GM21717 (cell line): ENCODE measurements around the gene GNAI2.
"Not testable (repeated sequence)": the region's sequence is repeated elsewhere in the genome, so short reads cannot be mapped to it uniquely, and the experiment has no call there.

Experiments used
- ATAC-seq: cut with Tn5 transposase; IDR thresholded peaks from one replicate; pipeline ENCODE4 v1.9.1; 2021; ENCODE audit warnings: mild to moderate bottlenecking, moderate library complexity; ENCODE audit not compliant: unreplicated experiment

Gene GNAI2

DNA sequence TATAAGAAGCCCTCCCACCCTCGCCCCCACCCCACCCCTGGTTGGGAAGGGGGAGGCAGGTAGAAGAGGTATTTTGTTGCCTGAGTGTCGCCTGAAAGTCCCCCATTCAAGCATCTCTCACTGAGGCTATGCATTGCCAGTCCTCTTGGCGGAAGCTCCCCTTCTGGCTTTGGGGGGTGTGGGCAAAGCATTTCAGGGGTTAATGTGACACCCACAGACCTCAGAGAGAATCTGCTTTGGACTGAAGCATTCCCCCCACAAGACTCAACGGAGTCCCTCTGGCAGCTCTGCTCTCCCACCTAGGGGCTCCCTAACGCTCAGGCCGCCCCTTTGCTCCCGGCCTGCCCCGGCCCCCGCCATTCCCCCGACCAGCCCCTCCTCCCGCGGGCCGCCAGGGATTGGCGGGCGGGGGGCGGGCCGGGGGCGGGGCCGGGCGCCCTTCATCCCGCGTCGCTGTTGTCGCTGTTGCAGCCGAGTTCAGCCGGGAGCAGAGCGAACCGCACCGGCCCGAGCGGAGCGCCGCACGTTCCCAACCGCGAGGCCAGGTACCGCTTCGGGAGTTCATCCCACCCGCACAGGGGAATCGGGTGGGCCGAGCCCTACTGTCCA is 31.1 kb upstream of the GNAI2 start, which contains the start of gene SLC38A3:
Gene SLC38A3 (plus strand): TSS at position 468 of the 609 bp plus-strand sequence. CDS start 8,929 bp downstream, outside the sequence.
- no peak for ATAC-seq

DNA sequence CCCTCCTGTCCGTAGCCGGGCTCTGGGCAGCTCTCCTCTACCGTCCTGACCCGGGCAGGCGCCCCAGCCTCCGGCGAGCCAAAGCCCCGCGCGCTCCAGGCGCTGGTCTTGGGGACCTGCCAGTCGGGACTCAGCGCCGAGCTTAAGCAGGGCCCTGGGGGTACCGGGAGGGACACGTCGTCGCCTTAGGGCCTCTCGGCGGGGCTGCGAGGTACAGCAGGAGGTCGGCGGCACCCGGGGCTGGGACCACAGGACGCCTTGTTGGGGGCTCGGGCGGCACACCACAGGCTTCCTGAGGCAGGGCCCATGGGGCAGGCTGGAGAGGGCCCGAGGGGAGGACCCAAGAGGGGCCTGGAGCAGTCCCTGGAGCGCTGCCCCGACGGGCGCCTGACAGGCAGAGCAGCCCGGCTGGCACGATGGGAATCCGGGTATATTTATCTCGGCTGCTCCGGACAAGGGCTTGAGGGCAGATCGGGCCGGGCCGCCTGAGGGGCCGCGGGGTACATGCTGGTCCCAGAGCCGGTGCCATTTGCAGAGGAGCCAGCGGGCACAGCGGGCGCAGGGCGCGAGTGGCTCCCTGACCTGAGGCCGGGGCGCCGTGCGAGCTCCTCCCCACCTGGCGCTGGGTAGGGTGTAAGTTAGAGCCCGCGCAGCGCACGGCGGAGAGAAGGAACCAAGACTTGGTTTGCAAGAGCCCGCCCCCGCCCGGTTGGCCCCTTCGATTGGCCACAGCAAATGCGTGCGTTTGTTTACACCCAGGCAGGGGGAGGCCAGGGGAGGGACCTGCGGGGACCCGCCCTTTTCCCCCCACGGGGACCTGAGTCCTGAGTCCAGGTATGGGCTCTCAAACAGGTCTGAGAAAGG is 30.4 kb upstream of the GNAI2 start:
- no peak for ATAC-seq

DNA sequence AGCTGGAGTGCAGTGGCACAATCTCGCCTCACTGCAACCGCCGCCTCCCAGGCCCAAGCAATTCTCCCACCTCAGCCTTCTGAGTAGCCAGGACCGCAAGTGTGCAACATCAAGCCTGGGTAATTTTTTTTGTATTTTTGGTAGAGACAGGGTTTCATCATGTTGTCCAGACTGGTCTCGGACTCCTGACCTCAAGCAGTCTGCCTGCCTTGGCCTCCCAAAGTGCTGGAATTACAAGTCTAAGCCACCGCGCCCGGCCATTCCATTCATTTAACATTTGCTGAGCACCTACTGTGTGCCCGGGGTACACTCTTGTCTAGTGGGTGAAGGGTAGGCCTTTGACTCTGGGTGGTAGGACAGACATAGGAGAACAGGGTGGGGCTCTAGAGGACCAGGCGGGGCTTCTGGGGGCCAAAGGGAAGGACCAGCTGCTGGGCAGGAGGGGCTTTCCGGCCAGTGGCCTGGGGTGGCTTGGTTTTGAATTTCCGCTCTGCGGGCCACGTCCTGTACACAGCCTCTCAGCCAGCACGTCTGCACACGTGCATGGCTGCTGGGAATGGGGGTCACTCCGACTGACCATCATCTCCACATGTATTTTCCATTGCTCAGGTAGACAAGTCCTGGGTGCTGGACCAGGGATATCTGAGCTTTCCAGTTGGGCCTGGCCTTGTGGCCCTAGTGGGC is 28.5 kb upstream of the GNAI2 start:
- ATAC-seq = no peak

DNA sequence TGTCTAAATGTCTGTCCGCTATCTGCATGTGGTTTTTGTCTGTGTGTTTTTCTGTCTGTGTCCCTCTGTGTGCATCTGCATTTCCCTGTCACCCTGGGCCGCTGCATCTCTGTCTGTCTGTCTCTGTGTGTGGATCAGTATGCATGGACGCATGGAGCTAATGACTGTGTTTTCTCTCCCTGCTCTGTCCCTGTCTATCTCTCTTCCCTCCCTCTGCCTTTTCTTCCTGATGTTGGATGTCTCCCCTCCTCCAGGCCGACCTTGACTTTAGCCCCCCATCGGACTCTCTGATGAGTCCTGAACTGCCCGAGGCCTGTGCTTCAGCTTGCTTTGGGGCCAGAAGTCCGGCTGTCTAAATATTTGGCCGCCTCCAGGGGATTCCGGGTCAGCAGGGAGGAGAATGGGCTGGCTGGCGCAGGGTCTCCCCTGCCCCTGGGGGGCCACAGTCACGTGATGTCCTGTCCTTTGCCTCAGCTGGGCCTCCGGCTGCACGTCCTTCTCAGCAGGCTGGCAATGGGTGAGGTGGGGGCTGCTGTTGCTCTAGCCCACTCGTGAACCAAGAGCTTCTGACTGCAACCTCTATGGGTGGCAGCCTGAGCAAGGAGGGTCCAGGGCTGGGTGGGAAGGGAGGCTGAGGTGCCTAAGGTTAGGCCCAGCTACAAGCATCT is 27.2 kb upstream of the GNAI2 start:
- no peak for ATAC-seq

DNA sequence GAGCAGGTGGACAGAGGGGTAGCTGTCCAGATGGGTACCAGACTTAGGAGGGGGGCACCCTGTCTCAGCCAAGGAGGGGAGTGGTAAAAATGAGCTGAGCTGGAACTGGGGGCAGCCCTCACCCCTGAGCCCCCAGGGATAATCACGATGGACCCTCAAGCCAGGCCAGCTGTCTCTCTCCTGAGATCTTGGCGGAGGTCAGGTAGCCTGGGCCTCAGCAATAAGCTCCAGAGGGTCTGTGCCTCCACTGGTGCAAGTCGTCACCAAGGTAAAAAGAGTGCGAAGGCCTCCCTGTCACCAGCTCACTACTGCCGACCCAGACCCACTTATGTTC is 25.9 kb upstream of the GNAI2 start:
- no peak for ATAC-seq

DNA sequence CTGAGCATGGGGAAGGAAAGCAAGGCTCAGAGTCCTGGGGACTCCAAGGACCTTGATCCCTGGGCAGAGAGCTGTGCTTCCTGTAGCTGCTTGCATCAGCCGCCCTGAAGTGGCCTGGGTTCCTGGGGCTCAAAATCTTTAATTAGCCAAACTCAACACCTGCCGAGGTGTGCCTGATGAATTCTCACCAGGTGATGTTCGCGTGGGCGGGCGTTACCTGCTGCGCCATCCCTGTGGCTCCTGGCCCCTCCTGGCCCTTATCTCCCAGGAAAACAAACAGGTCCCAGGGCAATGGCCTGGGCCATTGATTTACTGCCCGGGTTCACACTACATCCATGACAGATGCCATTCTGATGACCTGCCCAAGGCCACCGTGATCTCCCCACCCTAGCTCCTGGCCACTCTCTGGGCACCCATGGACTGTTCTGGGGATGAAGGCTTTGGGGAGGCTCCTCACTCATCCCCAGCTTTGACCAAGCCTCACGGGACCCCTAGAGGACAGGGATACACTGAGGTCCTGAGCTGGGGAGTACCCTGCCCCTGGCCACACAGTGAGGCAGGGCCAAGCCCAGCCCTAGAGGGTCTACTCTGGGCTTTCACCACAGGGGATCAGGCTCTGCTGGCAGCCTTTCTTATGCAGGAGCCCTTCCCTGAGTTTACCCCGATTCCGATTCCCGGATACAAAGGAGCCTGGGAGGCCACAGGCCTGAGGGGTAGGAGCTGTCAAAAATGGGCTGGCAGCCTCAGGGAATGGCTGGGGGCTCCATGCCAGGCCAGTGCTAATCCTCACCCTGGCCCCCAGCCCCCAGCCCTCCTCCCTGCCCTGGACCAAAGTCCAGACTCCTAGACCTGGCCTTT is 25.3 kb upstream of the GNAI2 start:
- ATAC-seq = no peak

DNA sequence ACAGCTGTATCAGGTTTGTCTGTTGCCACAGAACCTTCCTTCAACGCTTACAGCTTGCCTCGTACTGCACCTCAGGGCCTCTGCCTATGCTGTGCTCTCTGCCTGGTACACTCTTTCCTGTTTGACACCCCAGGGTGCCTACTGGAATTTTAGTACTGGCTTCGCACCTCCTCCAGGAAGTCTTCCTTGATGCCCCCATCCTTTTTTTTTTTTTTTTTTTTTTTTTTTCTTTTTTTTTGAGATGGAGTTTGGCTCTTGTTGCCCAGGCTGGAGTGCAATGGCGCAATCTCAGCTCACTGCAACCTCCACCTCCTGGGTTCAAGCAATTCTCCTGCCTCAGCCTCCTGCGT is 24.7 kb upstream of the GNAI2 start:
- ATAC-seq = not testable (repeated sequence)

DNA sequence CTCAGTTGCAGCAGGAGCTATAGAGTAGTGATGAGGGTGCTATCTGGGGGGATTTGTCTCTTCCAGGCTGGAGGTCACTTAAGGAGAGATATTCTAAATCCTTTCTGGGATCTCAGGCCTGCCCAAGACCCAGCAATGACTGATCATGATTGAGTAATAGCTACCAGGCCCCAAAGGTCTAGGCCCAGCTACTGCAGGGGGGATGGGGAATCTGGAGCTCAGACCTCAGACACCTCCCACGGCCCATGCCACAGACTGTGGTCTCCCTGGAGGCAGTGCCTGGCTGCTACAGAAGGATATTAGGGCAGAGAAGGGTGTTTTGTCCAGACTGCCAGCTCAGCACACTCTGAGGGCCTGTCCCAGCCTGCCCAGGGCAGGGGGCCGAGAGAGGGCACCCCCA is 24.1 kb upstream of the GNAI2 start:
- ATAC-seq = no peak

DNA sequence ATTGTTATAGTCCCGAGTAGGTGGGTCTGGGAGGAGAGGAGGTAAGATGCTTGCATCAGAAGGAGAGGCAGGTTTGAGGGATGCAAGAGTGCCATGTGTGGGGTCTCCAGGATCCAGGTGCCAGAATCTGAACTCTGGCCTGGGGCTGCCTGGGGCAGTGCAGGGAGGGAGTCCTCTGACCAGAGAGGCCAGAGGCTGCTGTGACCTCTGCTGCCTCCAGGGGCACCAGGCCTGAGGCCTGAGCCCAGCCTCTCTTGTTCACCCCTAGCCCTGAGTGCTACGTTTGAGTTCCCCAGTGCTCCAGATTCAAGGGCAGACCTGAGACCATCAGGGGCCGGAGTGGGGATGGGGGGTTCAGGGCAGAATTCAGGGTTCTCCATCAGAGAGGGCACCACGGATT is 23.5 kb upstream of the GNAI2 start:
- no peak for ATAC-seq

DNA sequence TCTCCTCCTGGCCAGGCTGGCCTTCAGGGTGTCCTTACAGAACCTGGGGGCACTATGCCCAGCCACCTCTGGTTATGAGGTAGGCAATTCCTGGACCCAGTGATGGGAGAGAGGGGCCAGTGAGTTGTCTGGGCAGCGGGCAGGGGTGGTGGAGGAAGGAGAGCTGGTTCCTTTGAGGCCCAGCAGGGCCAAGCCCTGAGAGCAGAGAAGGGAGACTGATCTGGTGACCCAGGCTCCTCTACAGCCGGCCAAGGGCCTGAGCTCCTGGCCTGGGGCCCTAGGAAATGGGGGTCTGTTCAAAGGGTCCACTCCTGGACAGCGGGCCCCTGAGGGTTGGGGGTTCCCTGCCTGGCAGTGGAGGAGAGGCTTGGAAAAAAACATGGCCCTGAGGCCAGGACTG is 23.0 kb upstream of the GNAI2 start:
- ATAC-seq = no peak

DNA sequence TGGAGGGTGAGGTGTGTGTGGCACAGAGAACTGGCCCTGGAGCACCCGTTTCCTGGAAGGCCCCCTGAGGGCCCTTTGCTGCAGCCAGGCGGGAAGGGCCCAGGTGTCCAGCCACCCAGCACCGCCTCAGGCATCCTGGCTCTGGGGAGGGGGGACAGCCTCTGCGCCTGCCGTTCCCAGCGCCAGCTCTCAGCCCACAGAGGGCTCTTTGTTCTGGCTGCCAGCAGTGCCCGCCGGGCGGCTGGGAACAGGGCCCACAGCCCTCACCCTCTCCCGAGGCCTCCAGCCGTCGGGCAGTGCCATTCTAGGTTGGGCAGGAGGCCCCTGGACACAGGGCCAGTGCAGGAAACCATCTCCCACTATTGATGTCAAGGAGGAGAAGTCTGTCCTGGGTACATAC is 22.6 kb upstream of the GNAI2 start:
- no peak for ATAC-seq

DNA sequence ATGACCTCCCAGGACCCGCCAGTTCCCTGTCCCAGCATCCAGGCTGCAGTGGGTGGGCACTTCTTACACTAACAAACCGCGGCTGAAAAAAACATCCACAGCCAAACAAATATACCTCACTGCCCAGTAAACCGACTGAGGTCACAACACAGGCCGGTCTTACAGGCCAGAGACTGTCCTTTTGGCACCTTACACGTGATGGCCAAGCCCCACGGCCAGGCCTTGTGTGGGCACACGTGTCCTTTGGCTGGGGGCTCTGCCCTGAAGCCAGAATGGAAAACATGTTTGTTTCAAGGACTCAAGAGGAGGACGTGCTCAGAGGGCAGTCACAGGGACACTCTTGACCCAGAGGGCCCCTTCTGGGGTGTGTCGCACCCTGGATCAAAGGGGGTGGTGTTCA is 21.2 kb upstream of the GNAI2 start:
- no peak for ATAC-seq

DNA sequence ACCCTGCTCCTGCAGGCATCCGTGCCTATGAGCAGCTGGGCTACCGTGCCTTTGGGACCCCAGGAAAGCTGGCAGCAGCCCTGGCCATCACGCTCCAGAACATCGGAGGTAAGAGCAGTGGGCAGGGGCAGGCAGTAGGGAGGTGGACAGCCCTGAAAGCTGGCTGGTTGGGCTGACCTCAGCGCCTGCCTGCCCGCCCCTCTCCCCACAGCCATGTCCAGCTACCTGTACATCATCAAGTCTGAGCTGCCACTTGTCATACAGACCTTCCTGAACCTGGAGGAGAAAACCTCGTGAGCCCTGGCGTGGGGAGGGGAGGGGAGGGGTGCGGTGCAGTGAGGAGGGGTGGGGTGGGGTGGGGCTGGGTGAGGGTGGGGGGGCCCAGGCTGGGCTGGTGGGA is 20.5 kb upstream of the GNAI2 start:
- no peak for ATAC-seq

DNA sequence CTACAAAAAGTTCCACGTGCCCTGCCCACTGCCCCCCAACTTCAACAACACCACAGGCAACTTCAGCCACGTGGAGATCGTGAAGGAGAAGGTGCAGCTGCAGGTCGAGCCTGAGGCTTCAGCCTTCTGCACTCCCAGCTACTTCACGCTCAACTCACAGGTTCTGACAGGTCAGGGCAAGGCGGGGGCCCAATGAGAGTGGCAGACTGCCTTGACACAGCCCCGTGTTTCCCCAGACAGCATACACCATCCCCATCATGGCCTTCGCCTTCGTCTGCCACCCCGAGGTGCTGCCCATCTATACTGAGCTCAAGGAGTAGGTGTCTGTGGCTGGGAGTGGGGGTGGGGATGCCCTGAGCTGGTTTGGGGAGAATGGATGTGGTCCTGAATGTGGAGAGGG is 18.3 kb upstream of the GNAI2 start:
- no peak for ATAC-seq

DNA sequence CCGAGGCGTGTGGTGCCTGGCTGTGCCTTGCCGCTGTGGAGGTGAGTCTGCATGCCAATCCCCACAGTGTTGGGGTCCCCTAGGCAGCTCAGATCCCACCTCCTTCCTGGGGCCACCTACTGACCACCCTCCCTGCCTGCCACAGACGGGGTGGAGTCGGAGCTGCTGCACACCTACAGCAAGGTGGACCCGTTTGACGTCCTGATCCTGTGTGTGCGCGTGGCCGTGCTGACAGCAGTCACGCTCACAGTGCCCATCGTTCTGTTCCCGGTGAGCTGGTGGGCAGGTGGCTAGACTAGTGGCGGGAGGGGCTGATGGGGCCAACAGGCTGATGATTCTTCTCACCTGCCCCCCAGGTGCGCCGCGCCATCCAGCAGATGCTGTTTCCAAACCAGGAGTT is 17.6 kb upstream of the GNAI2 start:
- ATAC-seq = no peak

DNA sequence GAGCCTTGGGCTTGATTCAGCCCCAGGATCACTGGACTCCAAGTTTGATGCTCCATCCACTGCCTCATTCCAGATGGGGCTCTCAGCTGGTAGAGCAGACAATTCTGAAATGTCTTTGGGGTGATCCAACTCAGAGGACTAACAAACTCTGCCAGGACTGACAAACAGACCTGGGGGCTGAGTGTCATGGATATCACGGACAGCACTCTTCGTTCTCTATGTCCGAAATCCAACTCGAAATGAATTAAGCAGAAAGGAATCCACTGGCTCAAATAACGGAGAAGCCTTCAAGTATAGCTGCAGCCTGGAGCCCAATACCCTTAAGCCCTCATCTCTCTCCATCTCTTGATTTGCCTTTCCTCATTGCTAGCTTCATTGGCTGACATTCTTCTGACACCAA is 16.7 kb upstream of the GNAI2 start:
- ATAC-seq = no peak

DNA sequence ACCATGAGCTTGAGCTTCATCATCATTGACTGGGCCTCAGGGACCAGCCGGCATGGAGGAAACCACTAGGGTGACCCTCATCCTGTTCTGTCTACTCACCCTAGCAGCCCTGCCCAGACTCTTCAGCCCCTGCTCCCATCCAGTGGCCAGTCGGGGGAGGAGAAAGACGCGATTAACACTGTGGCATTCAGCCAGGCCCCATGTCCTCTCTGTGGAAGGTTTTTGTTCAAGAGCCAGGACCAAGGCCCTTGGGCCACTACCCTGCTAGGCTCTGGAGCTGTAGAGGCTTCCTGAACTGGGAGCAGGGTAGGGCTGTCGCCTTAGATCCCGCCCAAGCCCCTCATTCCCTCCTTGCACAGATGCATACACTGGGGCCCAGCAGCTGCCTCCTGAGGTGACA is 15.9 kb upstream of the GNAI2 start:
- no peak for ATAC-seq

DNA sequence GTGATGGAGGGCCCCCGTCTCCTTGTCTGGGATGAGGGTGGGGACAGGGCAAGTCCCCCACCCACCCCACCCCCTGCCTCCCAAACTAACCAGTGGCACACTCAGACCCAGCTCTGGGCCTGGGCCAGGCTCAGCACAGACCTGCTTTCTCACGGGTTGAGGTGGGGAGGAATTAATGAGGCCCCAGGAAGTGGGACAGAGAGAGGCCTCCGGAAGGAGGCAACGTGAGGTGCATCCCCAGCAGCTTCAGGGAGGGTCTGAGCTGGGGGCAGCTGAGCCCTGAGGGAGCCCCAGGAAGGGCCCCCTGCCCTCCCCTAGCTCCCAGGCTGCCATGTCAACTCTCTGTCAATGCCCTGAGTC is 15.0 kb upstream of the GNAI2 start:
- no peak for ATAC-seq

DNA sequence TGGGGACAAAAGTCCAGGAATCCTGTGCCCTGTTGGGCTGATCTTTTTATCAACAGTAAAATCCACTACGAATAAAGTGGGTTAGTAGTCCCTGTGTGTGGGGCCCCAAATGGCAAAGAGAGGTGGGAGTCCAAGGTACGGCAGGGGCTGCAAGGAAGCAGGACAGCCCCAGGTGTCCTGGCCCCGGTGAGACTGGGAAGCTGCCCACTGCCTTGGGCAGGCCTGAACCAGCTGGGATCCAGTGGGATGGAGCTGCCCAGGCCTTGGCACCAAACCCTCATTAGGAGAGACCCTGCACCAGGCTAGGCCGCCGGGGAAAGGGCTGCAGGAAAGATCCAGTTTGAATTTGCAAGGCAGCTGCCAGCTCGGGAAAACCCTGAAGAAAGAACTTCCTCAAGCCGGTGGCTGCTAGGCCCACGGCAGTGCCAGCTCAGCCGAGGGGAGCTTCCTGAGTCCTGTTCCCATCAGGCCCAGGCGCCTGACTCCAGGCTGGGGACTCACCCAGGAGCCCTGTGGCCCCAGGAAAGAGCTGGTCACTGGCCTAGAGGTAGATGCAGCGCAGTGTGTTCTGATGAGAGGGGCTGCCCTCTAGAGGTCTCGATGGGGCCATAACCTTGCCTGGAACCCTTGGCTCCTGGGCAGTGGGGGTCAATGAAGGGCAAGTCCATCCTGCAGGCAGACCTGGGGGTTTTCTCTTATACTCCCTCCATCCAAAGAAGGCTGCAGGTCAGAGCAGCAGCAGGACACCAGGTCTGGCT is 14.4 kb upstream of the GNAI2 start:
- no peak for ATAC-seq

DNA sequence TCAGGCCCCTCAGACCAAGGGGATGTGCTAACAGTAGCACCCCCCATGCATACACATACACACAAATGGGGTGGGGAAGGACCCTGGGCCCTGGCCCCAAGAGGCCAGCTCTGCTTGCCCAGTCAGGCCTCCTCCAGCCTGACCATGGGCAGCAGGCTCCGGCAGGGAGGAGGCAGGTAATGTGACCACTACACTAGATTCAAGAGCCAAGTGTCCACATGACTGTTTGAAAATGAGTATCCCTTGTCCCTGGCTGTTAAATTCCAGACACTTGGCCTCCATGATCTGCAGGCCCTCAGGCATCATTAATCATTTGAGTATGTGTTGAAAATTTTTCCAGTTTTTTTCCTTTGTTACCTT is 13.9 kb upstream of the GNAI2 start:
- no peak for ATAC-seq
